A172 (cell line): ENCODE data around the gene NLRP12. TPM values are rescaled to one million over a fixed set of nuclear protein-coding genes. Genes with fewer than 3 reads are reported as not detected.
"Not testable (repeated sequence)": the region's sequence is repeated elsewhere in the genome, so short reads cannot be mapped to it uniquely, and the experiment has no call there.

Source experiments
- DNase-seq: peaks from one replicate; pipeline ENCODE4 v3.0.0-alpha.2; 2015; ENCODE audit warnings: low spot score
- total RNA-seq: library from RNA; depleted of rRNA; stranded (reverse); fragments of >200 nt; shearing (Covaris generic); gene quantifications from 2 replicates; pipeline ENCODE4 v1.2.3, GENCODE V29; 2014

Gene NLRP12
- total RNA-seq, 1 experiment from 2014 or later = not detected

GRCh38 chr19:53832861-53833260 lies 8.7 kb upstream of the NLRP12 start:
- not testable (repeated sequence) for DNase-seq

- no peak for DNase-seq
Measured at GRCh38 chr19:53828531-53828930, 4.4 kb upstream of the NLRP12 start.

DNA sequence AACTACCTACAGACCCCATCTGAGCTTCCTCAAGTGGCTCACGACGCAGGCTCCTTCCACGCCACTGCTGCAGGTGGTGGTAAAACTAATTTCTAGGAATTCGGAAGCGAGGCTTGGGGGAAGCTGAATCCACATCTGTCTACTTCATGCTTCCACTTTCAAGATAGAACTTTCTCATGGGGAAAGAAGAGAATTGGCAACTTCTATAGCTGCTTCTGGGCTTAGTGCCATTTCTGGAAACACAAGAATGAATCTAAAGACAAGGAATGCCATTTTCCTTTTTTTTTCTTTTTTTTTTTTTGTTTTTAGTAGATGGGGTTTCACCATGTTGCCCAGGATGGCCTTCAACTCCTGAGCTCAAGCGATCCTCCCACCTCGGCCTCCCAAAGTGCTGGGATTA lies 2.8 kb upstream of the NLRP12 start:
- no peak for DNase-seq

DNA sequence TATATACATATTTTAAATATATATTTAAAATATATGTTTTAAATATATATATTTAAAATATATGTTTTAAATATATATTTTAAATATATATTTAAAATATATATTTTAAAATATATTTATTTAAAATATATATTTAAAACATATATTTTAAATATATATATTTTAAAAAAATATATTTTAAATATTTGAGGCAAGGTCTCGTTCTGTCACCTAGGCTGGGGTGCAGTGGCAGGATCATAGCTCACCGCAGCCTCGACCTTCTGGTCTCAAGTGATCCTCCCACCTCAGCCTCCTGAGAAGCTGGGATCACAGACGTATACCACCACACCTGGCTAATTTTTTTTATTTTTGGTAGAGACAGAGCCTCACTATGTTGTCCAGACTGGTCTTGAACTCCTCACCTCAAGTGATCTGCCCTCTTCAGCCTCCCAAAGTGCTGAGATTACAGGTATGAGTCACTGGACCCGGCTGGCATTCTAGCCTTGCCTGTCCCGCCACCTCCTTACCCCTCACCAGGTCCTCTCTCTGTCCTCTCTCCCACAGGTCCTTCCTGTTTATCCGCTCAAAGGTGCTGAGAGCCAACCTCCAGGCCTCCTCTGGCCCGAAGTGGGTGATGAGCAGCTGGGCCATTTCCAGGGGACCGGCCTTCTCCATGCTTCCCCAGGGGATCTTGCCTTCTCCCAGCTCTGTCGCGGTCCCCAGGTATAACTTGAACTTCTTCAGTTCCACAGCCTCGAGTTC lies 564 bp downstream of the NLRP12 start:
- no peak for DNase-seq

GRCh38 chr19:53819861-53820260 lies 4.3 kb downstream of the NLRP12 start:
- no peak for DNase-seq

DNA sequence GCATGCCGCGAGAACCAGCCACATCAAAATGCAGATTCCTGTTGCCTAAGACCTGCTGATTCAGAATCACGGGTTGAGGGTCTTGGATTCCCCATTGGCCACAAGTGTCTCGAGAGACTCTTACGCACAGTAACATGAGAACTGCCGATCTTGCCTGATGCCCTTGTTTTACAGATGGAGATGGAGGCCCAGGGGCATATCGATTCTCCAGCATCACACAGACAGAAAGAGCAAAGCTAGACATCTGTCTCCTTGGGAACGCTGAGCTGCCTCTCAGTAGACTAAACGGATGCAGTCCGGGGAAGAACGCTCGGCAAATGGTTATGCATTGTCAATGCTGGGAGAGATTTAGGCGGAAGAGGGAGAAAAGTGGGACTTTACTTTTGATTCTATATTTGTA lies 5.4 kb downstream of the NLRP12 start:
- no peak for DNase-seq

DNA sequence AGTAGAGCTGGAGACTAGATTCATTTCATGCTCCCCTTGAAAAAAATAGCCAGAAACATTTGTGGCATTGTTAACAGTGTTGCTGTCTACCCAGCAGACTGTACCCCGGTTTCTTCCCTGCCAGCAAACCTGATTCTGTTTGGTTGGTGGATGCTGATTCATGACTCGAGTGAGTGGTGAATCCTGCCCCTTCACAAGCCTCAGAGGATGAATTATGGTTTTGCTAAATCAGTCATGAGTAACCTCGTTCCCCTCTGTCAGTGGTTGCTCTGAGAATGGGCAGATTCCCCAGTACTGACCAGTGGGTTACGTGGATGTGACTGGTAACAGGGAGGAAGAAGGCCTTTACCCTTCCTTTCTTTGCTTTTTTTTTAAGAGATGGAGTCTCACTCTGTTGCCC lies 10.1 kb downstream of the NLRP12 start:
- peak; percentile 93 for DNase-seq

- peak; percentile 47 for DNase-seq
Measured at GRCh38 chr19:53812335-53812734, 11.8 kb downstream of the NLRP12 start.

- DNase-seq = no peak
Measured at GRCh38 chr19:53810891-53811290, 13.2 kb downstream of the NLRP12 start.

DNA sequence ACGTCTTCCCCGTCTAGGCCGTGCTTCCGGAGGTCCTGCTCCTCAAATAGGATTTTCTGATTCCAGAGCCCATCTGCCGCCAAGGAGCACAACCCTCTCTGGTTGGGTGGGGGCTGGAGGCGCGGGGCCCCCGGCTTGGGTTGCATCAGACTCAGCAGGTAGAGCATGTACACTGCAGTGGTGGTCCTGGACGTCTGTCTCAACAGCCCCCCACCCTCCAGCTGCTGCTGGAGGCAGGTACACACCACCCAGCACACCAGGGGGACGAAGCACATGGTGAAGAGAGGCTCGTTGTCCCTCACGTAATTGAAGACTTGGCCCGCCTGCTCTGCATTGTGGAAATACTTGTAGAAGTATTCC lies 13.9 kb downstream of the NLRP12 start:
- no peak for DNase-seq

- peak; percentile 26 for DNase-seq
Measured at GRCh38 chr19:53809518-53810186, 14.5 kb downstream of the NLRP12 start.

GRCh38 chr19:53808710-53809125 lies 15.4 kb downstream of the NLRP12 start:
- peak; percentile 80 for DNase-seq

GRCh38 chr19:53801257-53801656 lies 22.9 kb downstream of the NLRP12 start:
- DNase-seq = no peak

GRCh38 chr19:53795019-53795418 lies 29.1 kb downstream of the NLRP12 start:
- DNase-seq = no peak

DNA sequence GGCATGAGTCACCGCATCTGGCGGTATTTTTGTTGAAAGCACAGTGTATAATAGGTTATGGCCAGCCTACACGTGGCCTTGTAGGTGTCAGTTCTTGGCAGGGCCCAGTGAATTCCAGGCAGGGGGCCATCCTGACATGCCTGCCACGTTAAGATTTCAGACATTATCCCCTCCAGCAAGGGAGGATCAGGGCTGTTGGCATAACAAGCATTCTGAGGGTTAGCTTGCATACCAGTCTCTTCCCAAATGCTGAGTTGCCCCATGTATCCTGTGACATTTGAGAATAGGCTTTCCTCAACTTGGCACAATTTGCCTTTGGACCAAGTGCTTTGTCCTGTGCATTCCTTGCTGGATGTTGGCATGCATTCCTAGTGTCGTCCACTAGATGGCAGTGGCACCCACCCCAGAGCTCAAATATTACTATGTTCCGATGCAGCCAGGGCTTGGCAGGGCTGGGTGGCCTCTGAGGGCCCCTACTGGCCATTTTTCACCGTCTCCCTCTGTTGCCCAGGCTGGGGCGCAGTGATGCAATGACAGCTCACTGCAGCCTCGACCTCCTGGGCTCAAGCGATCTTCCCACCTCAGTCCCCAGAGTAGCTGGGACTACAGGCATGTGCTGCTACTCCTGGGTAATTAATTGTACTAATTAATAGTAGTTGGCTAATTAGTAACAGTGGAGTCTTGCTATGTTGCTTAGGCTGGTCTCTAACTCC lies 31.2 kb downstream of the NLRP12 start:
- DNase-seq = peak; percentile 98

GRCh38 chr19:53789708-53790678 lies 34.1 kb downstream of the NLRP12 start:
- no peak for DNase-seq

GRCh38 chr19:53787266-53787665 lies 36.8 kb downstream of the NLRP12 start:
- DNase-seq = no peak

- no peak for DNase-seq
Measured at GRCh38 chr19:53786744-53787143, 37.4 kb downstream of the NLRP12 start.

GRCh38 chr19:53785196-53785889 lies 38.8 kb downstream of the NLRP12 start:
- no peak for DNase-seq

GRCh38 chr19:53782698-53783097 lies 41.4 kb downstream of the NLRP12 start:
- no peak for DNase-seq

GRCh38 chr19:53781332-53781731 lies 42.8 kb downstream of the NLRP12 start:
- DNase-seq = not testable (repeated sequence)
